CD14-positive monocyte (primary cell): ENCODE data around the gene ABCG1. TPM values are rescaled to one million over a fixed set of nuclear protein-coding genes. Genes with fewer than 3 reads are reported as not detected.

Experiments used
- DNase-seq, 3 donors: peaks; one replicate each; pipeline ENCODE4 v3.0.0-alpha.2; 2011 to 2022
- H2AFZ ChIP-seq: 2 replicates; pipeline ENCODE4 v1.6.0; 2012; ENCODE audit warnings: mild to moderate bottlenecking, low read depth, low read length, inconsistent platforms; ENCODE audit not compliant: insufficient read depth, poor library complexity, severe bottlenecking
- H3K27ac ChIP-seq, 2 donors: 1 replicate in 1 of 2; 2 replicates in 1 of 2; pipeline ENCODE4 v1.5.1; 2012 to 2013; ENCODE audit warnings: low read length in 2 of 2, control low read depth in 1 of 2, inconsistent platforms in 1 of 2, low read depth in 1 of 2, mild to moderate bottlenecking in 1 of 2
- H3K27me3 ChIP-seq, 2 donors: one replicate each; pipeline versions ENCODE4 v1.6.0 to v1.6.1; 2011 to 2013; ENCODE audit warnings: low read length in 2 of 2; ENCODE audit not compliant: control insufficient read depth in 2 of 2, insufficient read depth in 2 of 2
- H3K36me3 ChIP-seq, 2 donors: replicated peaks in 1 of 2; 1 replicate in 1 of 2; 2 replicates in 1 of 2; pipeline versions ENCODE4 v1.5.1 to v1.6.1; 2012 to 2013; ENCODE audit warnings: low read length in 2 of 2, control low read depth in 1 of 2, inconsistent platforms in 1 of 2, mild to moderate bottlenecking in 1 of 2; ENCODE audit not compliant: insufficient read depth in 2 of 2, control insufficient read depth in 1 of 2
- H3K4me1 ChIP-seq, 2 donors: 1 replicate in 1 of 2; 2 replicates in 1 of 2; pipeline versions ENCODE4 v1.5.1 to v1.6.1; 2012 to 2013; ENCODE audit warnings: low read length in 2 of 2, control low read depth in 1 of 2, inconsistent platforms in 1 of 2, mild to moderate bottlenecking in 1 of 2, moderate library complexity in 1 of 2; ENCODE audit not compliant: insufficient read depth in 2 of 2, control insufficient read depth in 1 of 2
- H3K4me2 ChIP-seq: replicated peaks from 2 replicates; pipeline ENCODE3; 2012; ENCODE audit warnings: low read length, moderate library complexity, mild to moderate bottlenecking; ENCODE audit not compliant: poor library complexity, severe bottlenecking; ENCODE audit errors: extremely low read depth
- H3K4me3 ChIP-seq, 3 experiments: fragments of 200-600 bp in 1 of 3; sonication (generic) in 1 of 3; replicated peaks in 1 of 3; 1 replicate in 2 of 3; 2 replicates in 1 of 3; pipeline ENCODE4 v1.5.1; 2011 to 2013; ENCODE audit warnings: low read length in 3 of 3, mild to moderate bottlenecking in 3 of 3, control low read depth in 2 of 3, low read depth in 2 of 3, inconsistent platforms in 1 of 3, moderate library complexity in 1 of 3
- H3K79me2 ChIP-seq: 2 replicates; pipeline ENCODE4 v1.6.0; 2012; ENCODE audit warnings: mild to moderate bottlenecking, control low read depth, inconsistent platforms, low read length, moderate library complexity; ENCODE audit not compliant: insufficient read depth
- H3K9ac ChIP-seq: 2 replicates; pipeline ENCODE4 v1.6.0; 2017; ENCODE audit warnings: low read length, mild to moderate bottlenecking; ENCODE audit not compliant: insufficient read depth, poor library complexity, severe bottlenecking
- H3K9me3 ChIP-seq, 2 donors: replicated peaks in 1 of 2; 1 replicate in 1 of 2; 2 replicates in 1 of 2; pipeline versions ENCODE4 v1.5.1 to v1.6.1; 2012 to 2013; ENCODE audit warnings: low read length in 2 of 2, control low read depth in 1 of 2; ENCODE audit not compliant: control insufficient read depth in 1 of 2, insufficient read depth in 1 of 2
- H4K20me1 ChIP-seq: 2 replicates; pipeline ENCODE4 v1.6.0; 2012; ENCODE audit warnings: mild to moderate bottlenecking, low read length, control low read depth, moderate library complexity; ENCODE audit not compliant: insufficient read depth
- H3K27ac Mint-ChIP-seq, 7 donors: one replicate each; pipeline ENCODE4 v1.8.0; 2020; ENCODE audit warnings: mild to moderate bottlenecking in 7 of 7, mixed read lengths in 7 of 7, moderate library complexity in 6 of 7, inconsistent platforms in 2 of 7
- H3K27me3 Mint-ChIP-seq, 3 donors: one replicate each; pipeline ENCODE4 v1.8.0; 2021 to 2022; ENCODE audit warnings: low read depth in 3 of 3, mild to moderate bottlenecking in 3 of 3, mixed read lengths in 3 of 3, moderate library complexity in 3 of 3, inconsistent platforms in 1 of 3
- H3K36me3 Mint-ChIP-seq, 2 donors: one replicate each; pipeline ENCODE4 v1.8.0; 2020; ENCODE audit warnings: mixed read lengths in 2 of 2, inconsistent platforms in 1 of 2, mild to moderate bottlenecking in 1 of 2
- H3K4me1 Mint-ChIP-seq: one replicate; pipeline ENCODE4 v1.8.0; 2020; ENCODE audit warnings: mild to moderate bottlenecking, mixed read lengths
- H3K4me3 Mint-ChIP-seq, 2 donors: one replicate each; pipeline ENCODE4 v1.8.0; 2020; ENCODE audit warnings: mild to moderate bottlenecking in 2 of 2, mixed read lengths in 2 of 2, moderate library complexity in 1 of 2
- H3K9me3 Mint-ChIP-seq, 7 donors: one replicate each; pipeline ENCODE4 v1.8.0; 2020 to 2022; ENCODE audit warnings: mixed read lengths in 7 of 7, mild to moderate bottlenecking in 6 of 7, moderate library complexity in 6 of 7, inconsistent platforms in 2 of 7
- CTCF ChIP-seq: fragments of 200-600 bp; IDR thresholded peaks from one replicate; pipeline ENCODE4 v1.8.0; 2022; ENCODE audit warnings: antibody characterized with exemption, mild to moderate bottlenecking
- WGBS: methylation state at CpG from one replicate; pipeline ENCODE4 v1.1.5; 2013; ENCODE audit warnings: missing lambda C conversion rate; ENCODE audit not compliant: insufficient coverage; 5-methylcytosine and 5-hydroxymethylcytosine counted together
- intact Hi-C, 2 donors: fragments of 100-400 bp; cut with micrococcal nuclease; formaldehyde crosslinking; loops; one replicate each; pipeline versions ENCODE4 v1.15.0 to v1.15.1; 2023
- polyA plus RNA-seq, 3 donors: library from polyadenylated mRNA; depleted of rRNA in 1 of 3; unstranded in 2 of 3; stranded (reverse) in 1 of 3; fragments of 300-500 nt in 2 of 3; fragments of >200 nt in 1 of 3; fragmentation: Illumina TruSeq in 2 of 3; gene quantifications; 1 replicate in 2 of 3; 2 replicates in 1 of 3; pipeline ENCODE4 v1.2.3, GENCODE V29; 2012 to 2021

The ABCG1 gene
- polyA plus RNA-seq, 3 donors: 3.0 to 5.2 (median 3.5) TPM

DNA sequence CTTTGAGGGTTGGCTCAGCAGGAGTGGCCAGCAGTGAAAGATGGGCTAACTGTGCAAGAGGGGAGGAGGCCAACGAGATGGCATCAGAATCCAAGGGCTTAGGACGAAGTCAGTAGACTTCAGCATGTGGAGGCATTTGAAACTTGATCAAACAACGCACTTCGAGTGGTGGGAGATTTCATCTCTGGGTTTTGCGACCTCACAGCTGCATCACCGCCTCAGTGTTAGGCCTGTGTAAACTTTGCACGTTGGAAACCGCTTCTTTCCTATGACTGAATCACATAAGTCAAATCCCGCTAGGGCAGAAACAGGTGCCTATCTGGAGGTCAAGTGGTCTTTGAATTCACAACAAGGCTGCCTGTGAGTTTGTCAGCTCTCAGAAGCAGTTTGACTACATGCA, 78.4 kb downstream of the ABCG1 start:
- no peaks in the 10 kb centered on the region for H3K27me3 ChIP-seq
- H3K4me1 ChIP-seq: peaks cover 16 to 21% of the 10 kb centered on the region in 2 donors
- Mint-ChIP-seq H3K4me3 (no peak overlapping the region), H3K27me3 (peaks cover 1 to 7% (median 2%) of the 10 kb centered on the region in 3 donors), H3K9me3 (peaks cover 0 to 1% (median 0%) of the 10 kb centered on the region in 7 donors), H3K4me1 (peaks cover 18% of the 10 kb centered on the region), H3K36me3 (peaks cover 2 to 19% of the 10 kb centered on the region in 2 donors), H3K27ac (no peak overlapping the region)
- 92% methylated on average over 9 of the region's 9 CpGs for WGBS
- H3K4me3 ChIP-seq: no peak overlapping the region
- no peaks in the 10 kb centered on the region for H3K36me3 ChIP-seq
- no peak overlapping the region for H3K4me2 ChIP-seq
- intact Hi-C loops: no loop called here
- no peaks in the 10 kb centered on the region for H3K79me2 ChIP-seq
- H3K9ac ChIP-seq: no peak overlapping the region
- no peak for TF ChIP-seq CTCF
- no peak overlapping the region for H3K27ac ChIP-seq
- no peak for DNase-seq
- H4K20me1 ChIP-seq: no peaks in the 10 kb centered on the region
- no peaks in the 10 kb centered on the region for H3K9me3 ChIP-seq
- H2AFZ ChIP-seq: no peak overlapping the region

GRCh38 chr21:42298237-42298636, 79.3 kb downstream of the ABCG1 start:
- Histone ChIP-seq H3K36me3 (no peaks in the 10 kb centered on the region), H3K4me2 (no peak overlapping the region)
- intact Hi-C loops: no loop called here

More at GRCh38 chr21:42298237-42298636, 79.3 kb downstream of the ABCG1 start:
- Histone ChIP-seq H3K9me3 (no peaks in the 10 kb centered on the region), H4K20me1 (no peaks in the 10 kb centered on the region), H2AFZ (no peak overlapping the region), H3K9ac (no peak overlapping the region), H3K79me2 (no peaks in the 10 kb centered on the region), H3K4me3 (no peak overlapping the region), H3K4me1 (peaks cover 16 to 21% of the 10 kb centered on the region in 2 donors), H3K27ac (no peak overlapping the region), H3K27me3 (no peaks in the 10 kb centered on the region)
- WGBS: 90% methylated on average over 6 of the region's 6 CpGs
- Mint-ChIP-seq H3K36me3 (peaks cover 2 to 19% of the 10 kb centered on the region in 2 donors), H3K27ac (no peak overlapping the region), H3K4me3 (no peak overlapping the region), H3K4me1 (peaks cover 18% of the 10 kb centered on the region), H3K27me3 (peaks cover 1 to 7% (median 2%) of the 10 kb centered on the region in 3 donors), H3K9me3 (peaks cover 0 to 1% (median 0%) of the 10 kb centered on the region in 7 donors)
- DNase-seq: no peak
- TF ChIP-seq CTCF: no peak
